ENCODE results near the gene TIMM22.

TIMM22 gene

DNA sequence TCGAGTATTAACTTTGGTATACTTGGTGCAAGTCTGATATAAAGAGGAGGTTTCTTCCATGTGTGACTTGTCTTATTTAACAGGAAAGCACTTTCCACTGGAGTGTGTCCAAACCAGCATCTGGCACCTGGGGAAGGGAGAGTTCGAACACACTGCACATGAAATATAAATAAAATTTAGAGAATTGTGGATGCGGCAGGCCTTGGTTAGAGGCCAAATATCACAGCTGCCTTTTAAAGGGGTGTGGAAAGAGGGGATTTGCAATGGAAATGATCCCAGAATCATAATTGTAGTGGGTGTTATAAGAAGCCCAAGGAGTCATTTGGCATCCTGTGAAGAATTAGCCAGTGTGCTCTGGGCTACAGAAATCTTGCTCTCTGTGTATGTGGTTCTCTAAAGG is 13.0 kb upstream of the TIMM22 start:
- no peak overlapping the region for H4K91ac ChIP-seq (ENCODE audit: low read depth, low read length, poor library complexity)
- no peak overlapping the region for H3K9ac ChIP-seq (ENCODE audit: low read depth, low read length, poor library complexity)
- H3K79me1 ChIP-seq (ENCODE audit: low read depth, low read length), result peaks cover 1% of the 10 kb centered on the region
- H2AK5ac ChIP-seq (ENCODE audit: low read depth, low read length), result no peak overlapping the region
- H3K27me3 ChIP-seq (ENCODE audit: control insufficient read depth in 3 of 3, insufficient read depth in 3 of 3, low read depth in 1 of 3, low read length in 3 of 3), result no peaks in the 10 kb centered on the region
- H3K4ac ChIP-seq (ENCODE audit: low read length), result no peak overlapping the region
- peaks cover 6 to 8% of the 10 kb centered on the region in 2 donors for H3K4me1 ChIP-seq (ENCODE audit: control insufficient read depth in 2 of 2, insufficient read depth in 1 of 2, low read depth in 1 of 2, low read length in 2 of 2)
- no peaks in the 10 kb centered on the region for H3K9me3 ChIP-seq (replicated peaks in 1 of 2; ENCODE audit: control insufficient read depth in 2 of 2, insufficient read depth in 1 of 2, low read depth in 1 of 2, low read length in 2 of 2)
- H2BK5ac ChIP-seq (ENCODE audit: low read length), result no peak overlapping the region
- H3K27ac ChIP-seq (replicated peaks; ENCODE audit: low read length), result no peak overlapping the region
- no peaks in the 10 kb centered on the region for H3K36me3 ChIP-seq (replicated peaks in 1 of 2; ENCODE audit: control insufficient read depth in 2 of 2, insufficient read depth in 2 of 2, low read length in 2 of 2)
- no peak overlapping the region for H3K23ac ChIP-seq (ENCODE audit: low read depth, low read length, poor library complexity)
- H2BK15ac ChIP-seq (ENCODE audit: low read length), result no peak overlapping the region
- H2AFZ ChIP-seq (ENCODE audit: low read length), result no peak overlapping the region
- no peak overlapping the region for H3K4me3 ChIP-seq (ENCODE audit: low read length in 2 of 2)
- no peak overlapping the region for H2BK120ac ChIP-seq (ENCODE audit: low read depth, low read length)
- no peak overlapping the region for H3K18ac ChIP-seq (ENCODE audit: low read length)
- WGBS, 2 donors (ENCODE audit: extremely low coverage in 2 of 2, insufficient read length in 2 of 2, insufficient replicate concordance in 1 of 2), result no CpG with 5 or more reads among the region's 3 CpGs
- H4K8ac ChIP-seq (ENCODE audit: low read depth, low read length), result no peak overlapping the region
- DNase-seq (ENCODE audit: low spot score), result no peak
- no peak overlapping the region for H2BK12ac ChIP-seq (ENCODE audit: low read length)
- H3K4me2 ChIP-seq (ENCODE audit: insufficient read depth, low read length, poor library complexity, severe bottlenecking), result no peak overlapping the region
- no peak overlapping the region for H3K14ac ChIP-seq (ENCODE audit: low read length)

DNA sequence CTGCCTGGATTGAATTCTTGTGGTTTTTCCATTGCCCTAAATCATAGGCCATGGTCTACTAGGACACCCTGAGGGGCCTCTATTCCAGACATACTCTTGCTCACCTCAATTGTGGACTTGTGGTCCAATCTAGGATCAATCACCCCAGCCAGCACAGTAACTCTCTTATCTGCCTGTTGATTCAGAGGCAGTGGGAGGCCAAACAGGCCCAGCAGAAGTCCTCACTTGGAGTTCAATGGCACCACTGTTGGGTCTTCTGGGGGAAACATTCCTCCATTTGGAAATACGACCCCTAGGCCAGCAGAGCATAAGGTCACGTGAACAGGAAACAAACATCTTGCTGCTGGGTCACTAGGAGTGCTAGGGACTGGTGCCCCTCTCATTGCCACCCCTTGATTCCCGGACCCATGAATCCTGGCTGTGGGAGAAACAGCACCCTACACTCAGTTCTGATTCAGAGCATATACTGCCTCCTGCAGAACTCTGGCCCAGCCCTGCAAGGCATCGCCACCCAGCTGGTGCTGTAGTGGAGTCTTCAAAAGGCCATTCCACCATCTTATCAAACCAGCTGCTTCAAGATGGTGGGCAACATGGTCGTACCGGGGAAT is 10.5 kb upstream of the TIMM22 start:
- Histone ChIP-seq H3K27ac (replicated peaks; ENCODE audit: low read length) (no peak overlapping the region), H3K23ac (ENCODE audit: low read depth, low read length, poor library complexity) (no peak overlapping the region), H2AFZ (ENCODE audit: low read length) (no peak overlapping the region), H3K9me3 (replicated peaks in 1 of 2; ENCODE audit: control insufficient read depth in 2 of 2, insufficient read depth in 1 of 2, low read depth in 1 of 2, low read length in 2 of 2) (no peaks in the 10 kb centered on the region), H3K14ac (ENCODE audit: low read length) (no peak overlapping the region), H3K36me3 (replicated peaks in 1 of 2; ENCODE audit: control insufficient read depth in 2 of 2, insufficient read depth in 2 of 2, low read length in 2 of 2) (no peaks in the 10 kb centered on the region), H4K8ac (ENCODE audit: low read depth, low read length) (no peak overlapping the region), H3K79me1 (ENCODE audit: low read depth, low read length) (no peaks in the 10 kb centered on the region), H3K4me1 (ENCODE audit: control insufficient read depth in 2 of 2, insufficient read depth in 1 of 2, low read depth in 1 of 2, low read length in 2 of 2) (peaks cover 0 to under 1% of the 10 kb centered on the region in 2 donors), H3K9ac (ENCODE audit: low read depth, low read length, poor library complexity) (no peak overlapping the region), H3K4me3 (ENCODE audit: low read length in 2 of 2) (no peak overlapping the region), H2BK15ac (ENCODE audit: low read length) (no peak overlapping the region), H3K18ac (ENCODE audit: low read length) (no peak overlapping the region), H2BK120ac (ENCODE audit: low read depth, low read length) (no peak overlapping the region), H2AK5ac (ENCODE audit: low read depth, low read length) (no peak overlapping the region), H4K91ac (ENCODE audit: low read depth, low read length, poor library complexity) (no peak overlapping the region), H3K4me2 (ENCODE audit: insufficient read depth, low read length, poor library complexity, severe bottlenecking) (no peak overlapping the region), H3K4ac (ENCODE audit: low read length) (no peak overlapping the region), H2BK12ac (ENCODE audit: low read length) (no peak overlapping the region), H3K27me3 (ENCODE audit: control insufficient read depth in 3 of 3, insufficient read depth in 3 of 3, low read depth in 1 of 3, low read length in 3 of 3) (no peaks in the 10 kb centered on the region), H2BK5ac (ENCODE audit: low read length) (no peak overlapping the region)
- no peak for DNase-seq (ENCODE audit: low spot score)
- no CpG with 5 or more reads among the region's 6 CpGs for WGBS, 2 donors (ENCODE audit: extremely low coverage in 2 of 2, insufficient read length in 2 of 2, insufficient replicate concordance in 1 of 2)

GRCh38 chr17:987931-988330 is 9.0 kb upstream of the TIMM22 start:
- H3K9me3 ChIP-seq (replicated peaks in 1 of 2; ENCODE audit: control insufficient read depth in 2 of 2, insufficient read depth in 1 of 2, low read depth in 1 of 2, low read length in 2 of 2), result no peaks in the 10 kb centered on the region
- no peak overlapping the region for H2BK12ac ChIP-seq (ENCODE audit: low read length)
- no peak overlapping the region for H3K4me2 ChIP-seq (ENCODE audit: insufficient read depth, low read length, poor library complexity, severe bottlenecking)
- no peak overlapping the region for H3K27ac ChIP-seq (replicated peaks; ENCODE audit: low read length)
- no peak overlapping the region for H2BK120ac ChIP-seq (ENCODE audit: low read depth, low read length)
- H3K79me1 ChIP-seq (ENCODE audit: low read depth, low read length), result no peaks in the 10 kb centered on the region
- WGBS, 2 donors (ENCODE audit: extremely low coverage in 2 of 2, insufficient read length in 2 of 2, insufficient replicate concordance in 1 of 2), result no CpG with 5 or more reads among the region's 15 CpGs
- no peak overlapping the region for H3K9ac ChIP-seq (ENCODE audit: low read depth, low read length, poor library complexity)
- H2BK5ac ChIP-seq (ENCODE audit: low read length), result no peak overlapping the region
- H2AK5ac ChIP-seq (ENCODE audit: low read depth, low read length), result no peak overlapping the region
- no peak overlapping the region for H3K18ac ChIP-seq (ENCODE audit: low read length)
- H3K4me3 ChIP-seq (ENCODE audit: low read length in 2 of 2), result no peak overlapping the region
- H3K36me3 ChIP-seq (replicated peaks in 1 of 2; ENCODE audit: control insufficient read depth in 2 of 2, insufficient read depth in 2 of 2, low read length in 2 of 2), result no peaks in the 10 kb centered on the region
- H4K91ac ChIP-seq (ENCODE audit: low read depth, low read length, poor library complexity), result no peak overlapping the region
- H2BK15ac ChIP-seq (ENCODE audit: low read length), result no peak overlapping the region
- H2AFZ ChIP-seq (ENCODE audit: low read length), result no peak overlapping the region
- H4K8ac ChIP-seq (ENCODE audit: low read depth, low read length), result no peak overlapping the region
- H3K14ac ChIP-seq (ENCODE audit: low read length), result no peak overlapping the region
- no peak overlapping the region for H3K23ac ChIP-seq (ENCODE audit: low read depth, low read length, poor library complexity)
- no peaks in the 10 kb centered on the region for H3K27me3 ChIP-seq (ENCODE audit: control insufficient read depth in 3 of 3, insufficient read depth in 3 of 3, low read depth in 1 of 3, low read length in 3 of 3)
- H3K4ac ChIP-seq (ENCODE audit: low read length), result no peak overlapping the region
- no peaks in the 10 kb centered on the region for H3K4me1 ChIP-seq (ENCODE audit: control insufficient read depth in 2 of 2, insufficient read depth in 1 of 2, low read depth in 1 of 2, low read length in 2 of 2)
- no peak for DNase-seq (ENCODE audit: low spot score)

DNA sequence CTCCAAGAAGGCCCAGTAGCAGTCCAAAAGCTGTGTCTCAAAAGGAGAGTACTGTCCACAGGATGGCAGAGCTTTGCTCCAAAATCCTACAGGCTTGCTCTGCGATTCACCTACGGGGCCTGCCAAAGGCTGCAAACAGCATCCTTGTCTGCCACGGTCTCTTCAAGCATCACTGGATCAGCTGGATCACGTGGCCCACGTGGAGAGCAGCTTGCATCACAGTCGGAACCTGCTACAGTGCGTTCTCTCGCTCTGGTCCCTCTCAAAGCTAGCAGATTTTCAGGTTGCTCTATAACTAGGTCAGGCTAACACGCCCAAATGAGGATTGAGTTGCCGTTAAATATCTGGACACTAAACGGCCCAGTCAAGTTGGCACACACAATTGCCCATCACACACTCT is 8.4 kb upstream of the TIMM22 start:
- no CpG with 5 or more reads among the region's 11 CpGs for WGBS, 2 donors (ENCODE audit: extremely low coverage in 2 of 2, insufficient read length in 2 of 2, insufficient replicate concordance in 1 of 2)
- no peak for DNase-seq (ENCODE audit: low spot score)
- no peaks in the 10 kb centered on the region for H3K27me3 ChIP-seq (ENCODE audit: control insufficient read depth in 3 of 3, insufficient read depth in 3 of 3, low read depth in 1 of 3, low read length in 3 of 3)

More for the DNA sequence above, 8.4 kb upstream of the TIMM22 start:
- no peak overlapping the region for H3K23ac ChIP-seq (ENCODE audit: low read depth, low read length, poor library complexity)
- H2BK5ac ChIP-seq (ENCODE audit: low read length), result no peak overlapping the region
- H3K9ac ChIP-seq (ENCODE audit: low read depth, low read length, poor library complexity), result no peak overlapping the region
- H2BK15ac ChIP-seq (ENCODE audit: low read length), result no peak overlapping the region
- H4K8ac ChIP-seq (ENCODE audit: low read depth, low read length), result no peak overlapping the region
- no peak overlapping the region for H3K4ac ChIP-seq (ENCODE audit: low read length)
- no peak overlapping the region for H3K27ac ChIP-seq (replicated peaks; ENCODE audit: low read length)
- H3K4me3 ChIP-seq (ENCODE audit: low read length in 2 of 2), result no peak overlapping the region
- no peaks in the 10 kb centered on the region for H3K4me1 ChIP-seq (ENCODE audit: control insufficient read depth in 2 of 2, insufficient read depth in 1 of 2, low read depth in 1 of 2, low read length in 2 of 2)
- no peak overlapping the region for H3K4me2 ChIP-seq (ENCODE audit: insufficient read depth, low read length, poor library complexity, severe bottlenecking)
- H2AK5ac ChIP-seq (ENCODE audit: low read depth, low read length), result no peak overlapping the region
- no peak overlapping the region for H2BK120ac ChIP-seq (ENCODE audit: low read depth, low read length)
- no peak overlapping the region for H4K91ac ChIP-seq (ENCODE audit: low read depth, low read length, poor library complexity)
- H3K79me1 ChIP-seq (ENCODE audit: low read depth, low read length), result no peaks in the 10 kb centered on the region
- H3K36me3 ChIP-seq (replicated peaks in 1 of 2; ENCODE audit: control insufficient read depth in 2 of 2, insufficient read depth in 2 of 2, low read length in 2 of 2), result no peaks in the 10 kb centered on the region
- H3K14ac ChIP-seq (ENCODE audit: low read length), result no peak overlapping the region
- no peak overlapping the region for H2AFZ ChIP-seq (ENCODE audit: low read length)
- H2BK12ac ChIP-seq (ENCODE audit: low read length), result no peak overlapping the region
- H3K9me3 ChIP-seq (replicated peaks in 1 of 2; ENCODE audit: control insufficient read depth in 2 of 2, insufficient read depth in 1 of 2, low read depth in 1 of 2, low read length in 2 of 2), result no peaks in the 10 kb centered on the region
- H3K18ac ChIP-seq (ENCODE audit: low read length), result no peak overlapping the region

Measured in neuronal stem cell (in vitro differentiated cells).